ENCODE measurements around the gene MALRD1. TPM values are rescaled to one million over a fixed set of nuclear protein-coding genes. Genes with fewer than 3 reads are reported as not detected.

The MALRD1 gene
- total RNA-seq, 4 donors from 2014 or later = 0.50 to 2.8 (median 1.6) TPM

DNA sequence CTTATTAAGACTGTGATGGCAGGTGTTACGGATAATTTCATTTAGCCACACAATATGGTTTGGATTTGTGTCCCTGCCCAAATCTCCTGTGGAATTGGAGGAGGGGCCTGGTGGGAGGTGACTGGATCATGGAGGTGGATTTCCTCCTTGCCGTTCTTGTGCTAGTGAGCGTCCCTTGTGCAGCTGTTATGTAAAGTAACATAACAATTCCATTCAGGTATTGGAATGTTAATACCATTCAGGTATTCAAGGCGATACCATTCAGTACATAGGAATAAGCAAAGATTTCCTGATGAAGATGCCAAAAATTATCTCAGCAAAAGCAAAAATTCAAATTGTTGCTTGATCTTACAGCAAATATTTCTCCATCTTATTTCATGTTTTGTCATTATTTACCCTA, 735.1 kb downstream of the MALRD1 start:
- no peaks in the 10 kb centered on the region for H3K4me1 ChIP-seq
- no peaks in the 10 kb centered on the region for H3K27me3 ChIP-seq
- no peak for ATAC-seq
- H3K9me3 ChIP-seq = no peaks in the 10 kb centered on the region
- WGBS, 2 donors (ENCODE audit: low coverage in 1 of 2) = 87% methylated on average over 2 to 4 of the region's 4 CpGs
- H3K4me3 ChIP-seq = no peak overlapping the region
- no peaks in the 10 kb centered on the region for H3K36me3 ChIP-seq
- TF ChIP-seq POLR2A (IDR thresholded peaks at IDR 0.05) = no peak
- no peak for TF ChIP-seq POLR2AphosphoS5 (IDR thresholded peaks at IDR 0.05)
- TF ChIP-seq, protein P1, sequence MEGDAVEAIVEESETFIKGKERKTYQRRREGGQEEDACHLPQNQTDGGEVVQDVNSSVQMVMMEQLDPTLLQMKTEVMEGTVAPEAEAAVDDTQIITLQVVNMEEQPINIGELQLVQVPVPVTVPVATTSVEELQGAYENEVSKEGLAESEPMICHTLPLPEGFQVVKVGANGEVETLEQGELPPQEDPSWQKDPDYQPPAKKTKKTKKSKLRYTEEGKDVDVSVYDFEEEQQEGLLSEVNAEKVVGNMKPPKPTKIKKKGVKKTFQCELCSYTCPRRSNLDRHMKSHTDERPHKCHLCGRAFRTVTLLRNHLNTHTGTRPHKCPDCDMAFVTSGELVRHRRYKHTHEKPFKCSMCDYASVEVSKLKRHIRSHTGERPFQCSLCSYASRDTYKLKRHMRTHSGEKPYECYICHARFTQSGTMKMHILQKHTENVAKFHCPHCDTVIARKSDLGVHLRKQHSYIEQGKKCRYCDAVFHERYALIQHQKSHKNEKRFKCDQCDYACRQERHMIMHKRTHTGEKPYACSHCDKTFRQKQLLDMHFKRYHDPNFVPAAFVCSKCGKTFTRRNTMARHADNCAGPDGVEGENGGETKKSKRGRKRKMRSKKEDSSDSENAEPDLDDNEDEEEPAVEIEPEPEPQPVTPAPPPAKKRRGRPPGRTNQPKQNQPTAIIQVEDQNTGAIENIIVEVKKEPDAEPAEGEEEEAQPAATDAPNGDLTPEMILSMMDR (IDR thresholded peaks at IDR 0.05) = no peak
- TF ChIP-seq EP300 (IDR thresholded peaks at IDR 0.05) = no peak
- H3K27ac ChIP-seq = no peak overlapping the region

Small RNA genes within 50 kb of the gene (small RNA-seq; reads per million reads assigned to genes)
- gene AL354695.1 (0 reads per million in 4 donors), gene HMGN1P20 (0 reads per million in 4 donors), gene RF00012 (0 reads per million in 4 donors), gene RNA5SP303 (97.2 to 191 (median 155) reads per million in 4 donors)
